Thyroid gland (tissue), 4 donors: ENCODE measurements around the gene SAMD7.

Source experiments
- CTCF ChIP-seq, 6 experiments: fragments of 200-600 bp in 3 of 6; fragments of 450-650 bp in 3 of 6; sonication (generic) in 3 of 6; IDR thresholded peaks; one replicate each; pipeline ENCODE4 v1.5.1; 2016 to 2019; ENCODE audit warnings: antibody characterized with exemption in 6 of 6, mild to moderate bottlenecking in 2 of 6, inconsistent platforms in 1 of 6, moderate library complexity in 1 of 6
- POLR2A ChIP-seq, 2 donors: fragments of 450-650 bp; IDR thresholded peaks; one replicate each; pipeline ENCODE4 v1.6.1; 2017; ENCODE audit warnings: antibody characterized with exemption in 2 of 2, mild to moderate bottlenecking in 2 of 2, moderate library complexity in 1 of 2

DNA sequence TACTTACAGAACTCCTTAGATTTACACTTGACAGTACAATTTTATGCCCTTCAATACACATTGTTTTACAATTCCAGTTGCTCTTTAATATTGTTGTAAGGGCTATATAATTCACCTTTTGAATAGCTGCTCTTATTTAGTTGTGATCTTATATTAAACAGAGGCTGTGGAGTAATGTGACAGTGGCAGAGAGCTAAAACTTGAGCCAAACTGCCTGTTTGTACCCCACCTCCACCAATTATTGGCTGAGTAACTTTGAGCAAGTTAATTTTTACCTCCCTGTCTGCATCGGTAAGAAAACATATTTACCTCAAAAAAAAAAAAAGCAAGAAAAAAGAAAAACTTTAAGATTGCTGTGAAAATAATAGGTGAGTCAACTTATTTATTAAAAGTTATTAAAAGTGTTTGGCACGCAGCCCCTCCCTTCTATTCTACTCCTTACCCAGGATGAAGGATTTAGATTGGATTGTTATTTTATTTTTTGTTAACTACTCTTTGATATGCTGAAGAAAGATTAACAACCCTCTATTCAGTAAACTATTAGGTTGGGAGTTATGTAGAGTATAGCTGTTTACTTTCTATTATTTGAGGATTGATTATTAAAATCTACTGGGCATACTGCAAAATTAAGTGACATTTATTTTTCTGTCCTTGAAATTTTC, 57.0 kb downstream of the SAMD7 start:
- no peak for TF ChIP-seq CTCF (IDR thresholded peaks at IDR 0.05)
- no peak for TF ChIP-seq POLR2A (IDR thresholded peaks at IDR 0.05)
